ENCODE measurements around the gene PAOX. TPM values are rescaled to one million over a fixed set of nuclear protein-coding genes. Genes with fewer than 3 reads are reported as not detected.
A peak's percentile ranks its signal among the peaks of the same experiment; 100 is the strongest.

The PAOX gene
- total and polyA plus RNA-seq, 9 of the 15 experiments (the other 6 are each of a cell fraction or from before 2014, with no cell fraction given) = 0.80 to 6.4 (median 2.6) TPM

GRCh38 chr10:133388236-133388972 is 9.3 kb downstream of the PAOX start (continued):
- TF ChIP-seq POLR2A (conservative IDR thresholded peaks at IDR 0.05) (peak; percentile 71), CBX3 (IDR thresholded peaks at IDR 0.05; ENCODE audit: borderline replicate concordance in 1 of 2, low read length in 2 of 2) (peak in 1 of 2 experiments; percentile 40; a peak in 1 of 3 replicates)

- intact Hi-C loops (cut with micrococcal nuclease) = no loop called here
- H3K9me1 ChIP-seq (ENCODE audit: control insufficient read depth, insufficient read depth, low read length) = no peaks in the 10 kb centered on the region
- H2AFZ ChIP-seq (ENCODE audit: low read depth, low read length) = peak overlapping the region; percentile 94
- ChIA-PET POLR2A (interaction anchor here (0.8 to 1.7 kb wide), 5 partner anchors 10 to 69 kb away, joined by 3 to 6 read pairs (median 4); partner anchors contain the start of gene PAOX), CTCF (ENCODE audit: low intra/inter-chr PET ratio) (no interaction called here)
- DNase-seq (ENCODE audit: extremely low read depth in 1 of 4, low spot score in 3 of 4) (peak; percentile 14 to 66 (median 21)), FAIRE-seq (peak; percentile 88), ATAC-seq (peak; percentile 73)
- H3K79me2 ChIP-seq (ENCODE audit: control insufficient read depth, insufficient read depth, low read length) = no peaks in the 10 kb centered on the region; the same call in 2 of the 3 replicates
- peak overlapping the region; percentile 92 for H3K4me2 ChIP-seq (ENCODE audit: insufficient read depth, low read length)
- H4K20me1 ChIP-seq (replicated peaks; ENCODE audit: control insufficient read depth, insufficient read depth, low read length) = no peaks in the 10 kb centered on the region
- H3K4me1 ChIP-seq (replicated peaks in 1 of 2; ENCODE audit: control insufficient read depth in 2 of 2, insufficient read depth in 2 of 2, low read length in 2 of 2) = peaks cover 11 to 47% of the 10 kb centered on the region in 2 experiments
- H3K4me3 ChIP-seq = peak overlapping the region; percentile 46
- BruUV-seq (replicated peaks) = no TSS peak
- H3K27me3 ChIP-seq (ENCODE audit: control insufficient read depth in 2 of 2, insufficient read depth in 2 of 2, low read length in 2 of 2) = no peaks in the 10 kb centered on the region
- in situ Hi-C loops (cut with MboI) = no loop called here
- H3K36me3 ChIP-seq (ENCODE audit: control insufficient read depth, insufficient read depth, low read length) = peaks cover 7% of the 10 kb centered on the region; the same call in 1 of the 3 replicates
- H3K9ac ChIP-seq (ENCODE audit: insufficient read depth in 1 of 2, low read depth in 2 of 2, low read length in 2 of 2) = peak overlapping the region; percentile 73 to 94
- no peaks in the 10 kb centered on the region for H3K9me3 ChIP-seq (replicated peaks; ENCODE audit: control insufficient read depth, insufficient read depth, low read depth, low read length)
- WGBS (ENCODE audit: insufficient coverage, low coverage, missing lambda C conversion rate) = 0% methylated on average over 24 of the region's 39 CpGs
- H3K27ac ChIP-seq (ENCODE audit: extremely low read depth, low read depth, low read length) = peak overlapping the region; percentile 83
- TF ChIP-seq POLR2G (IDR thresholded peaks at IDR 0.05; ENCODE audit: low read depth, low read length) = peak; percentile 72
- TF ChIP-seq ZNF695 (CRISPR knock-in tag; IDR thresholded peaks at IDR 0.05) = no peak
- 0 out of 2 replicates have a peak, but pooled peaks have one; percentile 33 for TF ChIP-seq SP1 (CRISPR knock-in tag; IDR thresholded peaks at IDR 0.05)
- no peak for TF ChIP-seq MCM3 (IDR thresholded peaks at IDR 0.05)
- TF ChIP-seq RREB1 (CRISPR knock-in tag; IDR thresholded peaks at IDR 0.05) = no peak
- TF ChIP-seq ZNF311 (CRISPR knock-in tag; IDR thresholded peaks at IDR 0.05) = no peak
- TF ChIP-seq ZNF79 (CRISPR knock-in tag; IDR thresholded peaks at IDR 0.05; ENCODE audit: low read depth) = no peak
- peak; percentile 67; the same call in 1 of the 2 replicates for TF ChIP-seq RBFOX2 (IDR thresholded peaks at IDR 0.05; ENCODE audit: low read depth, low read length)
- 0 out of 2 replicates have a peak, but pooled peaks have one; percentile 29 for TF ChIP-seq NFIC (IDR thresholded peaks at IDR 0.05)
- TF ChIP-seq NFRKB (IDR thresholded peaks at IDR 0.05; ENCODE audit: low read depth) = 0 out of 2 replicates have a peak, but pooled peaks have one; percentile 10
Observed at GRCh38 chr10:133388973-133389818, 10.1 kb downstream of the PAOX start.

Measured in K562 (cell line).